MM.1S (cell line): Measurements from ENCODE around the gene BNIP3.

Experiments
- DNase-seq: peaks from one replicate; pipeline ENCODE4 v3.0.0-alpha.2; 2015
- H2AFZ ChIP-seq: fragments of 300-600 bp; sonication (generic); 2 replicates; pipeline ENCODE4 v1.6.0; 2016; ENCODE audit warnings: antibody characterized with exemption, low read length
- H3F3A ChIP-seq: fragments of 300-600 bp; sonication (generic); 2 replicates; pipeline ENCODE4 v1.6.1; 2016; ENCODE audit warnings: mild to moderate bottlenecking, antibody characterized with exemption, low read length, moderate library complexity, mixed read lengths; ENCODE audit not compliant: insufficient read depth
- H3K27ac ChIP-seq: fragments of 300-600 bp; sonication (generic); 2 replicates; pipeline ENCODE4 v1.5.1; 2016; ENCODE audit warnings: mild to moderate bottlenecking, low read length
- H3K27me3 ChIP-seq: fragments of 300-600 bp; sonication (generic); replicated peaks from 2 replicates; pipeline ENCODE4 v1.6.0; 2016; ENCODE audit warnings: low read length; ENCODE audit not compliant: insufficient read depth
- H3K36me3 ChIP-seq: fragments of 300-600 bp; sonication (generic); replicated peaks from 2 replicates; pipeline ENCODE4 v1.6.1; 2016; ENCODE audit warnings: mild to moderate bottlenecking, low read length, mixed read lengths; ENCODE audit not compliant: insufficient read depth
- H3K4me1 ChIP-seq: fragments of 300-600 bp; sonication (generic); 2 replicates; pipeline ENCODE4 v1.6.1; 2016; ENCODE audit warnings: low read length, mixed read lengths
- H3K4me2 ChIP-seq: fragments of 300-600 bp; sonication (generic); 2 replicates; pipeline ENCODE4 v1.6.0; 2016; ENCODE audit warnings: low read depth, low read length
- H3K4me3 ChIP-seq: fragments of 300-600 bp; sonication (generic); 2 replicates; pipeline ENCODE4 v1.5.1; 2016; ENCODE audit warnings: low read length, mixed read lengths
- H3K79me2 ChIP-seq: fragments of 300-600 bp; sonication (generic); 2 replicates; pipeline ENCODE4 v1.6.1; 2016; ENCODE audit warnings: mixed run types, low read length, mixed read lengths
- H3K9ac ChIP-seq: fragments of 300-600 bp; sonication (generic); 2 replicates; pipeline ENCODE4 v1.6.1; 2016; ENCODE audit warnings: low read length, mixed read lengths
- H3K9me2 ChIP-seq: fragments of 300-600 bp; sonication (generic); replicated peaks from 2 replicates; pipeline ENCODE4 v1.6.1; 2016; ENCODE audit warnings: mild to moderate bottlenecking, low read length, mixed read lengths; ENCODE audit not compliant: insufficient read depth
- H3K9me3 ChIP-seq: fragments of 300-600 bp; sonication (generic); replicated peaks from 2 replicates; pipeline ENCODE4 v1.6.1; 2016; ENCODE audit warnings: mild to moderate bottlenecking, low read length, mixed read lengths; ENCODE audit not compliant: insufficient read depth
- H4K20me1 ChIP-seq: fragments of 300-600 bp; sonication (generic); 2 replicates; pipeline ENCODE4 v1.6.1; 2016; ENCODE audit warnings: mild to moderate bottlenecking, low read length, moderate library complexity, mixed read lengths; ENCODE audit not compliant: insufficient read depth
- EZH2 ChIP-seq: fragments of 300-600 bp; sonication (generic); optimal IDR thresholded peaks from 2 replicates; pipeline ENCODE3; 2017; ENCODE audit warnings: low read depth, mild to moderate bottlenecking, antibody characterized with exemption, low read length, mixed read lengths
- EZH2phosphoT487 ChIP-seq: fragments of 300-600 bp; sonication (generic); IDR thresholded peaks from 2 replicates; pipeline ENCODE4 v1.6.1; 2018; ENCODE audit warnings: antibody characterized with exemption, low read length
- TF ChIP-seq, protein P1 (sequence below): fragments of 300-600 bp; sonication (generic); IDR thresholded peaks from 2 replicates; pipeline ENCODE4 v1.5.1; 2016; ENCODE audit warnings: antibody characterized with exemption, low read length, mixed read lengths

Gene BNIP3

DNA sequence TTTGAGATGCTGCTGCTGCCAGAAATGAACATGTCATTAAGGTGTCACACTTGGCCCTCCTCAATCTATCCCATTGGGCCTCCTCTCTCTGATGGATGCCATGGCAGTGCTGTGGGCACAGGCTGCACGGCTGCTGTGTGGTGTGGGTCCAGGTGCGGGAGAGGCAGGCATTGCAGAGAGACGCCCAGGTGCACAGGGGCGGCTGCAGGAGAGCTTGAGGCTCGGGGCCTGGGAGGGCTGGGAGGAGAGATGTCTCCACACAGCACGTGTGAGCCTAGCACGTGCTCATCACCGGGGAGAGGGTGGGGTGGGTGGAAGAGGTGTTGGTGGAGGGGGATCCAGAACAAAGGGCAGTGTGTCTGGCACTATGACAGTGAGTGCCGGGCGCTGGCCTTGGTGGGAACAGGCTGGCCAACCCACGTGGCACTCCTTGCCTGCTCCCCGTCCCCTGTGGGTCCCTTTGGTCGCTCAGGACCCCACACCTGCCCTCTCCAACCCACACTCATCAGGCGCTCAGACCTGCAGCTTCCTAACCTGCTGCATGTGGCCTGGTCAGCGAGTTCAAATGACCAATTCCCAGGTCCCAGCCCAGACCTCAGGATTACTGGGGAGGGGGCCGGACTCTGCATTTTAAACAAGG lies 39.9 kb upstream of the BNIP3 start:
- Histone ChIP-seq H3K9me2 (no peaks in the 10 kb centered on the region), H3K27me3 (peaks cover 15% of the 10 kb centered on the region), H4K20me1 (no peaks in the 10 kb centered on the region), H3K27ac (no peak overlapping the region), H2AFZ (no peak overlapping the region), H3K79me2 (no peaks in the 10 kb centered on the region), H3K4me2 (no peak overlapping the region), H3K9ac (no peak overlapping the region), H3F3A (no peaks in the 10 kb centered on the region), H3K4me1 (no peaks in the 10 kb centered on the region), H3K9me3 (no peaks in the 10 kb centered on the region), H3K36me3 (no peaks in the 10 kb centered on the region), H3K4me3 (no peak overlapping the region)
- no peak for DNase-seq
- TF ChIP-seq, protein P1, sequence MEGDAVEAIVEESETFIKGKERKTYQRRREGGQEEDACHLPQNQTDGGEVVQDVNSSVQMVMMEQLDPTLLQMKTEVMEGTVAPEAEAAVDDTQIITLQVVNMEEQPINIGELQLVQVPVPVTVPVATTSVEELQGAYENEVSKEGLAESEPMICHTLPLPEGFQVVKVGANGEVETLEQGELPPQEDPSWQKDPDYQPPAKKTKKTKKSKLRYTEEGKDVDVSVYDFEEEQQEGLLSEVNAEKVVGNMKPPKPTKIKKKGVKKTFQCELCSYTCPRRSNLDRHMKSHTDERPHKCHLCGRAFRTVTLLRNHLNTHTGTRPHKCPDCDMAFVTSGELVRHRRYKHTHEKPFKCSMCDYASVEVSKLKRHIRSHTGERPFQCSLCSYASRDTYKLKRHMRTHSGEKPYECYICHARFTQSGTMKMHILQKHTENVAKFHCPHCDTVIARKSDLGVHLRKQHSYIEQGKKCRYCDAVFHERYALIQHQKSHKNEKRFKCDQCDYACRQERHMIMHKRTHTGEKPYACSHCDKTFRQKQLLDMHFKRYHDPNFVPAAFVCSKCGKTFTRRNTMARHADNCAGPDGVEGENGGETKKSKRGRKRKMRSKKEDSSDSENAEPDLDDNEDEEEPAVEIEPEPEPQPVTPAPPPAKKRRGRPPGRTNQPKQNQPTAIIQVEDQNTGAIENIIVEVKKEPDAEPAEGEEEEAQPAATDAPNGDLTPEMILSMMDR: no peak

DNA sequence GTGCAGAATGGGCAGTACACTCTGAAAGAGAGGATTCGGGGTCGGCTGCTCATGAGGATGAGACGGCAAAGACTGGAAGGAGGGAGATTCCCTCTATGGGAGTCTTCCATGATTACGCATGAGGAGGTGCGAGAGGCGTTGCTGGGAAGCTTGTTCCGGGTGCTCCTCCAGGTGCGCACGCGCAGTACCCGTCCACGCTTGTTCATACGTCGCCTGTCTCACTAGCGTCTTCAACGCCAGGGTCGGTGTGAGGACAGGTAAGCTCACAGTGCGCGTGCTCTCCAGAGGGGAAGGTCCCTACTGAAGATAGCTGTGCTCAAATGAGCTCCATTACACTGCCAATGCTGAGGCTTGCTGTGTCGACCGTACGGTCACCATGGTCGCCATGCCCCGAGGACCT lies 39.3 kb upstream of the BNIP3 start:
- no peak overlapping the region for H3K4me3 ChIP-seq
- H3K9me3 ChIP-seq: no peaks in the 10 kb centered on the region
- H3K9ac ChIP-seq: no peak overlapping the region
- H3K27me3 ChIP-seq: peaks cover 12% of the 10 kb centered on the region
- H3K36me3 ChIP-seq: no peaks in the 10 kb centered on the region
- no peak overlapping the region for H3K4me2 ChIP-seq
- H4K20me1 ChIP-seq: no peaks in the 10 kb centered on the region
- no peaks in the 10 kb centered on the region for H3F3A ChIP-seq
- no peaks in the 10 kb centered on the region for H3K9me2 ChIP-seq
- no peak overlapping the region for H2AFZ ChIP-seq
- TF ChIP-seq EZH2phosphoT487 (no peak), EZH2 (no peak)
- TF ChIP-seq, protein P1: no peak
- no peaks in the 10 kb centered on the region for H3K79me2 ChIP-seq
- no peaks in the 10 kb centered on the region for H3K4me1 ChIP-seq
- no peak for DNase-seq
- no peak overlapping the region for H3K27ac ChIP-seq

DNA sequence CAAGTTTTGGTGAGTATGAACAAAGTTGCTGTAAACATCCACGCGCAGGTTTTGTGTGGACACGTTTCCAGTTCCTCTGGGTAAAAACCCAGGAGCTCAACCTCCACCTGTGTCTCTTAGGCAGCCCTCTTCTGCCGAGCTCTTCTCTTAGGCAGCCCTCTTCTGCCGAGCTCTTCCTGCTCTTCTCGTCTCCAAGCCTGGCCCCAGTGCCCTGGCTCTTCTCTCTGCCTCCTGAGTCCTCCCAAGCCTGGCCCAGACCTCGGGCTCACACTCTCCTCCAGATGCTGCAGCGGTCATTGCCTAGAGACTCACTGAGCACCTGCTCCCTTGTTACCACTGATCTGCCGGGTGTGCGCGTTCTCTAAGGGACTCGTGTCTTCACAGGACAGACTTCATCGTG lies 38.7 kb upstream of the BNIP3 start:
- H3K9me3 ChIP-seq: no peaks in the 10 kb centered on the region
- H4K20me1 ChIP-seq: no peaks in the 10 kb centered on the region
- H3K4me2 ChIP-seq: no peak overlapping the region
- TF ChIP-seq, protein P1: no peak
- TF ChIP-seq EZH2 (no peak), EZH2phosphoT487 (no peak)
- H3F3A ChIP-seq: no peaks in the 10 kb centered on the region
- H3K79me2 ChIP-seq: no peaks in the 10 kb centered on the region
- no peaks in the 10 kb centered on the region for H3K36me3 ChIP-seq
- no peak overlapping the region for H3K9ac ChIP-seq
- no peak overlapping the region for H2AFZ ChIP-seq
- no peaks in the 10 kb centered on the region for H3K4me1 ChIP-seq
- DNase-seq: no peak
- no peaks in the 10 kb centered on the region for H3K9me2 ChIP-seq
- no peak overlapping the region for H3K4me3 ChIP-seq
- no peak overlapping the region for H3K27ac ChIP-seq
- H3K27me3 ChIP-seq: peaks cover 7% of the 10 kb centered on the region; the same call in 1 of the 2 replicates
